ENCODE results near the gene DNMBP. TPM values are rescaled to one million over a fixed set of nuclear protein-coding genes. Genes with fewer than 3 reads are reported as not detected.

DNMBP gene
- total RNA-seq, 4 donors from 2014 or later = 9.5 to 15.8 (median 11.4) TPM

- 47 to 53% methylated on average over 2 of the region's 2 CpGs for WGBS, 2 donors
- Histone ChIP-seq H3K27ac (no peak overlapping the region), H3K36me3 (no peaks in the 10 kb centered on the region), H3K9me3 (no peaks in the 10 kb centered on the region), H3K4me1 (no peaks in the 10 kb centered on the region), H3K4me3 (no peak overlapping the region), H3K27me3 (no peaks in the 10 kb centered on the region)
- intact Hi-C loops (cut with DNase I) = no loop called here
- TF ChIP-seq POLR2A (IDR thresholded peaks at IDR 0.05) = no peak
- TF ChIP-seq CTCF (IDR thresholded peaks at IDR 0.05) = no peak
- DNase-seq = no peak
Observed at GRCh38 chr10:99836711-99837110, 173.0 kb downstream of the DNMBP start.

- Histone ChIP-seq H3K9me3 (no peaks in the 10 kb centered on the region), H3K36me3 (no peaks in the 10 kb centered on the region), H3K27ac (no peak overlapping the region), H3K27me3 (no peaks in the 10 kb centered on the region), H3K4me1 (no peaks in the 10 kb centered on the region), H3K4me3 (no peak overlapping the region)
- intact Hi-C loops (cut with DNase I) = no loop called here
- TF ChIP-seq CTCF (IDR thresholded peaks at IDR 0.05) (no peak), POLR2A (IDR thresholded peaks at IDR 0.05) (no peak)
- WGBS, 2 donors = 84 to 91% methylated on average over 8 of the region's 8 CpGs
- no peak for DNase-seq
Observed at GRCh38 chr10:99835947-99836346, 173.8 kb downstream of the DNMBP start.

- no peaks in the 10 kb centered on the region for H3K4me1 ChIP-seq
- 54 to 68% methylated on average over 4 of the region's 4 CpGs for WGBS, 2 donors
- no peaks in the 10 kb centered on the region for H3K9me3 ChIP-seq
- no peak overlapping the region for H3K27ac ChIP-seq
- H3K27me3 ChIP-seq = no peaks in the 10 kb centered on the region
- no peak overlapping the region for H3K4me3 ChIP-seq
- no peak for DNase-seq
- H3K36me3 ChIP-seq = no peaks in the 10 kb centered on the region
- no peak for TF ChIP-seq CTCF (IDR thresholded peaks at IDR 0.05)
- TF ChIP-seq POLR2A (IDR thresholded peaks at IDR 0.05) = no peak
- intact Hi-C loops (cut with DNase I) = no loop called here
Observed at GRCh38 chr10:99834410-99834809, 175.3 kb downstream of the DNMBP start.

GRCh38 chr10:99832439-99832838 is 177.3 kb downstream of the DNMBP start:
- H3K36me3 ChIP-seq = no peaks in the 10 kb centered on the region
- WGBS, 2 donors = 84 to 86% methylated on average over 2 of the region's 2 CpGs
- no peak for DNase-seq
- H3K27ac ChIP-seq = no peak overlapping the region
- TF ChIP-seq CTCF (IDR thresholded peaks at IDR 0.05) (no peak), POLR2A (IDR thresholded peaks at IDR 0.05) (no peak)
- H3K4me3 ChIP-seq = no peak overlapping the region
- no peaks in the 10 kb centered on the region for H3K9me3 ChIP-seq
- H3K27me3 ChIP-seq = no peaks in the 10 kb centered on the region
- H3K4me1 ChIP-seq = no peaks in the 10 kb centered on the region
- intact Hi-C loops (cut with DNase I) = no loop called here

GRCh38 chr10:99828464-99828863 is 181.3 kb downstream of the DNMBP start:
- WGBS, 2 donors = 70 to 72% methylated on average over 2 of the region's 2 CpGs
- no peaks in the 10 kb centered on the region for H3K27me3 ChIP-seq
- no peaks in the 10 kb centered on the region for H3K9me3 ChIP-seq
- H3K4me3 ChIP-seq = no peak overlapping the region
- H3K36me3 ChIP-seq = no peaks in the 10 kb centered on the region
- H3K27ac ChIP-seq = no peak overlapping the region
- no peak for DNase-seq
- TF ChIP-seq POLR2A (IDR thresholded peaks at IDR 0.05) (no peak), CTCF (IDR thresholded peaks at IDR 0.05) (no peak)
- H3K4me1 ChIP-seq = no peaks in the 10 kb centered on the region
- intact Hi-C loops (cut with DNase I) = no loop called here
